ENCODE results near the gene GAB1.

Gene GAB1

GRCh38 chr4:143358419-143358818 is 21.7 kb downstream of the GAB1 start:
- Mint-ChIP-seq H3K4me3 (peak overlapping the region; percentile 72), H3K9me3 (no peaks in the 10 kb centered on the region), H3K36me3 (no peaks in the 10 kb centered on the region), H3K27me3 (no peaks in the 10 kb centered on the region), H3K4me1 (peaks cover 16% of the 10 kb centered on the region), H3K27ac (peak overlapping the region; percentile 85)
- DNase-seq (ENCODE audit: low spot score in 2 of 2) (no peak), ATAC-seq (ENCODE audit: low read depth) (no peak)

DNA sequence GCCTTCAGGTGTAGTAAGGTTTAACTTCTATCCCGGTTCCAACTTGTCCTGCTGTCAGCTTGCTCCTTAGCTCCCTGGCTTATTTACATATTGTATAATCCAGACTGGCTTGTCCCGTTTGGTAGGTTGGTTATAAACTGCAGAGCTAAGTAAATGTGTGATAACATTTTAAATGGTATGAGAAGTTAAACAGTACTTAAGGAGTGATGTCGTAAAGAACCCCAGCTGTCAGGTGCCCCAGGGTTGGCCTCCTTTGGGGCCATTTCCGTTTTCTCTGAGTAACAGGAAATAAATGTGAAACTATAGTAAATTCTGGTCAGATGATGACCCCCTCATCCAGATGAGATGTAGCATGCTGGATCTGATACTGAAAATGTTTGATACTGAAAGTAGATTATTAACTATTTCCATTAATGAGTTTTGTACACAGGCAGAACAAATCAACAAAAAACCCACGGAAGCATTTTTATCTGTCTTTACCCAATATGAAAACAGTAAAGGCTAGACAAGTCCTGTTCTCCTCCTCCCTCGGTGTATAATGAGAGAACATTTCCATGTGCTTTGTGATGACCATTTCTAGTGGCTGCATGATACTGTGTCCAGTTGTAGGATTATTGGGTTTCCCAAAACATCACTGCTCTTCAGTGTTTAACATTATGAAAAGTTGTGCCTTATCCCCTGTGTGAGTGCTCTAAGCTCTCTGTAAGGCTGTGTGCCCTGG is 22.4 kb downstream of the GAB1 start:
- peak overlapping the region; percentile 72 for H3K4me3 Mint-ChIP-seq
- H3K27ac Mint-ChIP-seq, result peak overlapping the region; percentile 85
- ATAC-seq (ENCODE audit: low read depth) (peak; percentile 92), DNase-seq (ENCODE audit: low spot score in 2 of 2) (peak in 1 of 2 donors; percentile 38)
- no peaks in the 10 kb centered on the region for H3K27me3 Mint-ChIP-seq
- H3K4me1 Mint-ChIP-seq, result peaks cover 16% of the 10 kb centered on the region
- no peaks in the 10 kb centered on the region for H3K9me3 Mint-ChIP-seq
- no peaks in the 10 kb centered on the region for H3K36me3 Mint-ChIP-seq

GRCh38 chr4:143359644-143360193 is 23.0 kb downstream of the GAB1 start:
- peak overlapping the region; percentile 72 for H3K4me3 Mint-ChIP-seq
- H3K4me1 Mint-ChIP-seq, result peaks cover 16% of the 10 kb centered on the region
- H3K27ac Mint-ChIP-seq, result peak overlapping the region; percentile 85
- DNase-seq (ENCODE audit: low spot score in 2 of 2) (no peak), ATAC-seq (ENCODE audit: low read depth) (no peak)
- no peaks in the 10 kb centered on the region for H3K9me3 Mint-ChIP-seq
- no peaks in the 10 kb centered on the region for H3K36me3 Mint-ChIP-seq
- peaks cover 2% of the 10 kb centered on the region for H3K27me3 Mint-ChIP-seq

GRCh38 chr4:143360838-143361625 is 24.4 kb downstream of the GAB1 start:
- no peak overlapping the region for H3K27ac Mint-ChIP-seq
- H3K4me3 Mint-ChIP-seq, result no peak overlapping the region
- peaks cover 2% of the 10 kb centered on the region for H3K9me3 Mint-ChIP-seq
- peaks cover 1% of the 10 kb centered on the region for H3K36me3 Mint-ChIP-seq
- DNase-seq (ENCODE audit: low spot score in 2 of 2), result no peak
- peaks cover 2% of the 10 kb centered on the region for H3K27me3 Mint-ChIP-seq
- ATAC-seq (ENCODE audit: low read depth), result no peak
- H3K4me1 Mint-ChIP-seq, result peaks cover 16% of the 10 kb centered on the region

DNA sequence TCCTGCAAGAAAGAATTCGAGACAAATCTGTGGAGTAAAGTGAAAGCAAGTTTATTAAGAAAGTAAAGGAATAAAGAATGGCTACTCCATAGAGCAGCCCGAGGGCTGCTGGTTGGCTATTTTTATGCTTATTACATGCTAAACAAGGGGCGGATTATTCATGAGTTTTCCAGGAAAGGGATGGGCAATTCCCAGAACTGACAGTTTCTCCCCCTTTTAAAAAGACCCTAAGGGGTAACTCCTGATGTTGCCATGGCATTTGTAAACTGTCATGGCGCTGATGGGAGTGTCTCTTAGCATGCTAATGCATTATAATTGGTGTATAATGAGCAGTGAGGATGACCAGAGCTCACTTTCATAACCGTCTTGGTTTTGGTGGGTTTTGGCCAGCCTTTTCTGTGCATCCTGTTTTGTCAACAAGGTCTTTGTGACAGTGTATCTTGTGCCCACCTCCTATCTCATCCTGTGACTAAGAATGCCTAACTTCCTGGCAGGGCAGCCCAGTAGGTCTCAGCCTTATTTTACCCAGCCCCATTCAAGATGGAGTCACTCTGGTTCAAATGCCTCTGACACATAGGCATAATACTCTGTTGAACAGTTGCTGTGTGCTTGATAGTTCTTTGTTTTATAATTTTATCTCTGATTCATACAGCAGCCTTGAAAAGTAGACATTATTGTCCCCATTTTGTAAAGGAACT is 25.8 kb downstream of the GAB1 start:
- peaks cover 2% of the 10 kb centered on the region for H3K27me3 Mint-ChIP-seq
- DNase-seq (ENCODE audit: low spot score in 2 of 2) (no peak), ATAC-seq (ENCODE audit: low read depth) (no peak)
- no peak overlapping the region for H3K4me3 Mint-ChIP-seq
- peaks cover 16% of the 10 kb centered on the region for H3K4me1 Mint-ChIP-seq
- no peak overlapping the region for H3K27ac Mint-ChIP-seq
- H3K36me3 Mint-ChIP-seq, result peaks cover 1% of the 10 kb centered on the region
- peaks cover 2% of the 10 kb centered on the region for H3K9me3 Mint-ChIP-seq

- ATAC-seq (ENCODE audit: low read depth) (no peak), DNase-seq (ENCODE audit: low spot score in 2 of 2) (no peak)
- Mint-ChIP-seq H3K36me3 (peaks cover 1% of the 10 kb centered on the region), H3K4me1 (peaks cover 16% of the 10 kb centered on the region), H3K9me3 (peaks cover 2% of the 10 kb centered on the region), H3K27me3 (peaks cover 2% of the 10 kb centered on the region), H3K4me3 (no peak overlapping the region), H3K27ac (no peak overlapping the region)
These were observed 26.7 kb downstream of the GAB1 start for GRCh38 chr4:143363332-143363731.

- Mint-ChIP-seq H3K9me3 (peaks cover 2% of the 10 kb centered on the region), H3K4me1 (peaks cover 12% of the 10 kb centered on the region), H3K36me3 (peaks cover 1% of the 10 kb centered on the region), H3K4me3 (no peak overlapping the region), H3K27ac (no peak overlapping the region), H3K27me3 (peaks cover 2% of the 10 kb centered on the region)
- DNase-seq (ENCODE audit: low spot score in 2 of 2) (no peak), ATAC-seq (ENCODE audit: low read depth) (no peak)
These were observed 27.4 kb downstream of the GAB1 start for GRCh38 chr4:143364063-143364462.

DNA sequence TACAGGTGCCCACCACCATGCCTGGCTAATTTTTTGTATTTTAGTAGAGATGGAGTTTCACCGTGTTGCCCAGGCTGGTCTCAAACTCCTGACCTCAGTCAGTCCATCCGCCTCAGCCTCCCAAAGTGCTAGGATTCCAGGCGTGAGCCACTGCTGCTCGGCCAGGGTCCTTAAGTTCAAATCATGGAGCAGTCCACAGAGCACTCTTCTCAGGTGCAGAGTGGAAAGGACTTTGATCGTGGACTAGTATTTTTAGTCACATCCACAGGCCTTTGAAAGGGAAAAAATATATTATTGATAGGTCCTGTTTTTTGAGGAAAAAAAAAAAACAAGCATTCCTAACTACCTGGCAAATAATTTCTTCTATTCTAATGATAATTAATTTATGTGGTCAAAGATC is 31.2 kb downstream of the GAB1 start:
- peaks cover 3% of the 10 kb centered on the region for H3K36me3 Mint-ChIP-seq
- no peak overlapping the region for H3K4me3 Mint-ChIP-seq
- ATAC-seq (ENCODE audit: low read depth) (no peak), DNase-seq (ENCODE audit: low spot score in 2 of 2) (no peak)
- no peak overlapping the region for H3K27ac Mint-ChIP-seq
- H3K4me1 Mint-ChIP-seq, result peaks cover 4% of the 10 kb centered on the region
- peaks cover 5% of the 10 kb centered on the region for H3K27me3 Mint-ChIP-seq
- H3K9me3 Mint-ChIP-seq, result peaks cover 2% of the 10 kb centered on the region

- DNase-seq (ENCODE audit: low spot score in 2 of 2), result no peak
- ATAC-seq (ENCODE audit: low read depth), result no peak
- Mint-ChIP-seq H3K27ac (no peak overlapping the region), H3K4me3 (no peak overlapping the region), H3K36me3 (peaks cover 3% of the 10 kb centered on the region), H3K4me1 (peaks cover 4% of the 10 kb centered on the region), H3K27me3 (peaks cover 3% of the 10 kb centered on the region), H3K9me3 (peaks cover 2% of the 10 kb centered on the region)
These were observed 32.9 kb downstream of the GAB1 start for GRCh38 chr4:143369552-143369951.

GRCh38 chr4:143372093-143372915 is 35.6 kb downstream of the GAB1 start:
- Mint-ChIP-seq H3K27me3 (peaks cover 3% of the 10 kb centered on the region), H3K27ac (peak overlapping the region; percentile 72)
- no peak for ATAC-seq (ENCODE audit: low read depth)

DNA sequence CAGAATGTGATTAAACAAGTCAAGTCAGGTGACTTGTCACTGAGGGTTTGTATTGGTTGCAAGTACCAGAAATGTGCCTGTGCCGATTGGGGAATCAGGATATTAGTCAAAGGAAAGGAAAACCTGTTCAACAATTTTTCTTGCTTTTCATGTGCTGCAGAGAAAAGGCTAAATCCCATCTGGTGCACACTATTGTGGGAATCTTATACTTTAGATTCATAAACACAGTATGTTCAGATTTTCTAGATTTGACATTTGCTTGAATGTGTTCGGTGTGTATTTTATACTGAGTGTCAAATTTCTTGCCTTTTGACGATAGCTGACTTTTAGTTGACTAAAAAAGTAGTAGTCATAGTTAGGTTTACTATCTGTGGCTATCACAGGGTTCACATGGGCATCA is 37.6 kb downstream of the GAB1 start:
- ATAC-seq (ENCODE audit: low read depth), result no peak
- Mint-ChIP-seq H3K36me3 (peaks cover 2% of the 10 kb centered on the region), H3K4me1 (peaks cover 14% of the 10 kb centered on the region), H3K9me3 (no peaks in the 10 kb centered on the region), H3K27ac (no peak overlapping the region), H3K27me3 (peaks cover 3% of the 10 kb centered on the region), H3K4me3 (no peak overlapping the region)
- DNase-seq (ENCODE audit: low spot score in 2 of 2), result no peak

More at GRCh38 chr4:143372093-143372915, 35.6 kb downstream of the GAB1 start:
- peaks cover 10% of the 10 kb centered on the region for H3K4me1 Mint-ChIP-seq
- H3K36me3 Mint-ChIP-seq, result peaks cover 2% of the 10 kb centered on the region
- no peak for DNase-seq (ENCODE audit: low spot score in 2 of 2)
- H3K9me3 Mint-ChIP-seq, result no peaks in the 10 kb centered on the region
- no peak overlapping the region for H3K4me3 Mint-ChIP-seq

GRCh38 chr4:143374771-143375170 is 38.1 kb downstream of the GAB1 start:
- Mint-ChIP-seq H3K27ac (no peak overlapping the region), H3K9me3 (no peaks in the 10 kb centered on the region), H3K27me3 (peaks cover 3% of the 10 kb centered on the region), H3K4me1 (peaks cover 14% of the 10 kb centered on the region), H3K36me3 (peaks cover 2% of the 10 kb centered on the region), H3K4me3 (no peak overlapping the region)
- DNase-seq (ENCODE audit: low spot score in 2 of 2) (no peak), ATAC-seq (ENCODE audit: low read depth) (no peak)

GRCh38 chr4:143375326-143376073 is 38.8 kb downstream of the GAB1 start:
- ATAC-seq (ENCODE audit: low read depth), result peak; percentile 77
- H3K4me3 Mint-ChIP-seq, result no peak overlapping the region
- peaks cover 2% of the 10 kb centered on the region for H3K27me3 Mint-ChIP-seq
- no peaks in the 10 kb centered on the region for H3K9me3 Mint-ChIP-seq
- no peak overlapping the region for H3K27ac Mint-ChIP-seq
- DNase-seq (ENCODE audit: low spot score in 2 of 2), result peak; percentile 16 to 30
- H3K36me3 Mint-ChIP-seq, result peaks cover 2% of the 10 kb centered on the region
- H3K4me1 Mint-ChIP-seq, result peaks cover 14% of the 10 kb centered on the region

All from memory B cell (primary cell).